Measurements from ENCODE around the gene EMB. TPM values are rescaled to one million over a fixed set of nuclear protein-coding genes. Genes with fewer than 3 reads are reported as not detected.
"Not testable (repeated sequence)": the region's sequence is repeated elsewhere in the genome, so short reads cannot be mapped to it uniquely, and the experiment has no call there.

Gene EMB
- total RNA-seq, 1 donor from 2014 or later: 19.7 TPM

DNA sequence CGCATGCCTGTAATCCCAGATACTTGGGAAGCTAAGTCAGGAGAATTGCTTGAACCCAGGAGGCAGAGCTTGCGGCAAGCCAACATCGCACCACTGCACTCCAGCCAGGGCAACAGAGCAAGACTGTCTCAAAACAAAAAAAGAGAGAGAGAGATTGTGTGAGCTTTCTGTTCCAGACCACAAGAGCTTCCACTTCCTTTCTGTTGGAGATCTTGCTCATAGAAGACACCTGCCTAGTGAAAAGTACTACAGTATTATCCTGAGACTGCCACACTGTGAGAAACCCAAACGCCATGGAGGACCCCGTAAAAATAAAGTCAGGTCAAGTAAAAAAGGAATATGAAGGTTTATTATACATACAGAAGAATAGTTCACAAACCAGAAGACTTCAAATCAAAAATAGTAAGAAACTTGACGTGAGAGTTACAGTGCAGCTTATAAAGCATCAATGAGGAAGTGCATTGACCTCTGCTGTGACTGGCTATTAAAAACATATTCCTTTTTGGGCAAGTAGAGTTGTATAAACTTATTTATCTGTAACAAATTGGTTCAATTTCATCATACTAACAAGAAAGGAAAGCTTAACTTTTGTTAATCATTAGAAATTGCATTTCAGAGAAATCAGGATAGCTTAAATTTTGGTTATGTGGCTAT, 4.3 kb upstream of the EMB start:
- Mint-ChIP-seq H3K27ac (ENCODE audit: unreplicated experiment) (no peak overlapping the region), H3K4me1 (ENCODE audit: low read depth, unreplicated experiment) (peaks cover 2% of the 10 kb centered on the region), H3K27me3 (ENCODE audit: unreplicated experiment) (peaks cover 8% of the 10 kb centered on the region), H3K4me3 (ENCODE audit: unreplicated experiment) (no peak overlapping the region), H3K9me3 (ENCODE audit: unreplicated experiment) (peaks cover 4% of the 10 kb centered on the region), H3K36me3 (ENCODE audit: unreplicated experiment) (no peaks in the 10 kb centered on the region)
- no peak for DNase-seq
- no peak for TF ChIP-seq CTCF (IDR thresholded peaks at IDR 0.05; ENCODE audit: partially characterized antibody, unreplicated experiment)

GRCh38 chr5:50442559-50443539, 1.8 kb upstream of the EMB start:
- H3K9me3 Mint-ChIP-seq (ENCODE audit: unreplicated experiment); H3K4me1 Mint-ChIP-seq (ENCODE audit: low read depth, unreplicated experiment); H3K36me3 Mint-ChIP-seq (ENCODE audit: unreplicated experiment); H3K27ac Mint-ChIP-seq (ENCODE audit: unreplicated experiment); H3K4me3 Mint-ChIP-seq (ENCODE audit: unreplicated experiment); H3K27me3 Mint-ChIP-seq (ENCODE audit: unreplicated experiment); DNase-seq: not testable (repeated sequence)

GRCh38 chr5:50441493-50441955, 436 bp upstream of the EMB start:
- Mint-ChIP-seq H3K27ac (ENCODE audit: unreplicated experiment) (peak overlapping the region; percentile 55), H3K36me3 (ENCODE audit: unreplicated experiment) (no peaks in the 10 kb centered on the region), H3K4me1 (ENCODE audit: low read depth, unreplicated experiment) (peaks cover 2% of the 10 kb centered on the region), H3K4me3 (ENCODE audit: unreplicated experiment) (peak overlapping the region; percentile 90), H3K9me3 (ENCODE audit: unreplicated experiment) (peaks cover 4% of the 10 kb centered on the region), H3K27me3 (ENCODE audit: unreplicated experiment) (peaks cover 6% of the 10 kb centered on the region)
- no peak for TF ChIP-seq CTCF (IDR thresholded peaks at IDR 0.05; ENCODE audit: partially characterized antibody, unreplicated experiment)
- DNase-seq: no peak

DNA sequence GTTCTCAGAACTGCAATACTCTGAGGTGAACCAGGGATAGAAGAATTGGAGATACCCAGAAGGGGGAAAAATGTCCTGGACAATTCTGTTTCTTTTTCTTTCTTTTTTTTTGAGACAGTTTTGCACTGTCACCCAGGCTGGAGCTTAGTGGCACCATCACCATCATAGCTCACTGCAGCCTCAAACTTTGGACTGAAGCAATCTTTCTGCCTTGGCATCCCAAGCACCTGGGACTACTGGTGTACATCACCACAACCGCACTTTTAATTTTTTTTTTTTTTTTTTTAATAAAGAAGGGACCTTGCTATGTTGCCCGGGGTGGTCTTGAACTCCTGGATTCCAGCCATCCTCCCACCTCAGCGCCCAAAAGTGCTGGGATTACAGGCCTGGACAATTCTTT, 1.9 kb downstream of the EMB start:
- no peak overlapping the region for H3K4me3 Mint-ChIP-seq (ENCODE audit: unreplicated experiment)
- H3K4me1 Mint-ChIP-seq (ENCODE audit: low read depth, unreplicated experiment): peaks cover 2% of the 10 kb centered on the region
- H3K9me3 Mint-ChIP-seq (ENCODE audit: unreplicated experiment): peaks cover 4% of the 10 kb centered on the region
- H3K27ac Mint-ChIP-seq (ENCODE audit: unreplicated experiment): no peak overlapping the region
- no peaks in the 10 kb centered on the region for H3K36me3 Mint-ChIP-seq (ENCODE audit: unreplicated experiment)
- DNase-seq: no peak
- TF ChIP-seq CTCF (IDR thresholded peaks at IDR 0.05; ENCODE audit: partially characterized antibody, unreplicated experiment): no peak
- peaks cover 6% of the 10 kb centered on the region for H3K27me3 Mint-ChIP-seq (ENCODE audit: unreplicated experiment)

- not testable (repeated sequence) for H3K4me3 Mint-ChIP-seq (ENCODE audit: unreplicated experiment); H3K27ac Mint-ChIP-seq (ENCODE audit: unreplicated experiment); H3K9me3 Mint-ChIP-seq (ENCODE audit: unreplicated experiment); H3K4me1 Mint-ChIP-seq (ENCODE audit: low read depth, unreplicated experiment); H3K27me3 Mint-ChIP-seq (ENCODE audit: unreplicated experiment); H3K36me3 Mint-ChIP-seq (ENCODE audit: unreplicated experiment); DNase-seq
These were observed 3.0 kb downstream of the EMB start for GRCh38 chr5:50438060-50438459.

DNA sequence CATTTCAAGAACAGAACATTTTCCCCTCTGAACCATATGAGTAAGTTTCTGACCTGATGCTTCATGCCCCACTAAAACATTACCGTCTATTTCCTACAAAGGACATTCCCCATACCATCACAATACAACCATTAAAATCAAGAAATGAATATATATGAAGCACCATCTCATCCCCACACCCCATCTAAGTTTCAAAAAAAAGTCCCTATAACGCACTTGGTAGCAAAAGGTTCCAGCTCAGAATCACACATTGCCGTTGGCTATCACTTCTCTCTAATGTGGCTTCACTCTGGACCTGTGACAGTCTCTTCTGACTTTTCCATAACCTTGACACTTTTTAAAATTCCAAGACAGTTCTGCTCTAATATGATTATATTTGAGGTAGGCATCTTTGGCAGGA, 5.9 kb downstream of the EMB start:
- Mint-ChIP-seq H3K27me3 (ENCODE audit: unreplicated experiment) (no peaks in the 10 kb centered on the region), H3K27ac (ENCODE audit: unreplicated experiment) (no peak overlapping the region), H3K9me3 (ENCODE audit: unreplicated experiment) (no peaks in the 10 kb centered on the region), H3K4me1 (ENCODE audit: low read depth, unreplicated experiment) (no peaks in the 10 kb centered on the region), H3K4me3 (ENCODE audit: unreplicated experiment) (no peak overlapping the region), H3K36me3 (ENCODE audit: unreplicated experiment) (no peaks in the 10 kb centered on the region)
- TF ChIP-seq CTCF (IDR thresholded peaks at IDR 0.05; ENCODE audit: partially characterized antibody, unreplicated experiment): no peak
- DNase-seq: no peak

DNA sequence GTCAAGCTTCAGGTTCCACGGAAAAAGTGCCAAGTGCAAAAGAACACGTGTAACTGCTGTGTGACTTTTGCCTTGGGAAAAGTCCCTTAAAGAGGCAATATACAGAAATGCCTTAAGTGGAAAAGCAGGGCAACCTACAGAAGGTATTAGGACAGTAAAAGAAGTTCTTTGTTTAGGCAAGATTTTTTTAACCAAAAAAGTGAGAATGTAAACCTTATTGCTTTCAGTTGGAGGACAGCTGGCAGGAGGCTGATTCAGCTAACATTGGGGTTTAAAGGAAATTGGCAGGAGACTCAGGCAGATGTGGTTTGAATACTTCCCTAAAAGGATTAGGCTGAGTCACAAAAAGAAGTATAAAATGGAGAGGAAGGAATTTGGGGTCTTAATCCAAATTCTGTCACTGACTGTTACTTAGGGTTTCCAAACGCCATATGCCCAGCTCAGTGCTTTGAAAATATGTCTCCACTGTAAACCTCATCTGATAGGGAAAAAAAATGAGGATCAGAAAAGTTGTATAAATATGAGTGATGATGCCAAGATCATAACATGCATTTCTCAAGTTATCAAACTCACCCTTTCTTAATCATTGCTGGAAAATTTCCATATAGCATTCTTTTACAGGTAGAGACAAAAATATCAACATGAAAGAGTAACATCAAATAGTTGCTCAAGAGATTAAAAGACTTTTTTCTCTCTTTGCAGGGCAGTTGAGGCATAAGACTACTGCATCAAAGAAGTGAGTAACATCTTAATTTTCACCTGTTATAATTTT, 9.8 kb downstream of the EMB start:
- H3K4me1 Mint-ChIP-seq (ENCODE audit: low read depth, unreplicated experiment); H3K27me3 Mint-ChIP-seq (ENCODE audit: unreplicated experiment): not testable (repeated sequence)

More for the DNA sequence above, 9.8 kb downstream of the EMB start:
- DNase-seq; H3K27ac Mint-ChIP-seq (ENCODE audit: unreplicated experiment); H3K9me3 Mint-ChIP-seq (ENCODE audit: unreplicated experiment); H3K36me3 Mint-ChIP-seq (ENCODE audit: unreplicated experiment); H3K4me3 Mint-ChIP-seq (ENCODE audit: unreplicated experiment): not testable (repeated sequence)

All from glutamatergic neuron (in vitro differentiated cells).